Caco-2 (cell line): ENCODE results near the gene STK24. TPM values are rescaled to one million over a fixed set of nuclear protein-coding genes. Genes with fewer than 3 reads are reported as not detected.
"Not testable (repeated sequence)": the region's sequence is repeated elsewhere in the genome, so short reads cannot be mapped to it uniquely, and the experiment has no call there.

Source experiments
- BruUV-seq: library from RNA; stranded (reverse); fragments of 400-500 nt; replicated peaks from 2 replicates; lab custom pipeline; 2021; lab: Mats Ljungman, UMichigan
- CTCF ChIA-PET: fragments of 300-600 bp; sonication (Branson Sonifier 250); formaldehyde crosslinking; loops from one replicate; lab custom pipeline; 2022; ENCODE audit warnings: antibody characterized with exemption; lab: Charles Lee
- POLR2A ChIA-PET: fragments of 300-600 bp; sonication (Branson Sonifier 250); formaldehyde crosslinking; loops from one replicate; lab custom pipeline; 2022; ENCODE audit warnings: antibody characterized with exemption; lab: Charles Lee
- DNase-seq, 2 experiments: peaks; one replicate each; pipeline versions ENCODE4 v3.0.0 to v3.0.0-alpha.2; 2020 to 2022
- H3K27me3 ChIP-seq: replicated peaks from 2 replicates; pipeline ENCODE4 v1.6.0; 2011; ENCODE audit warnings: low read length; ENCODE audit not compliant: control insufficient read depth, insufficient read depth
- H3K36me3 ChIP-seq: 2 replicates; pipeline ENCODE4 v1.5.1; 2011; ENCODE audit warnings: low read length; ENCODE audit not compliant: control insufficient read depth, insufficient read depth
- H3K4me1 ChIP-seq: fragments of 250-450 bp; sonication (Bioruptor Pico); 2 replicates; pipeline ENCODE4 v1.5.1; 2020; ENCODE audit warnings: mild to moderate bottlenecking
- H3K4me3 ChIP-seq: 2 replicates; pipeline ENCODE4 v1.5.1; 2011; ENCODE audit warnings: low read depth, mild to moderate bottlenecking, control low read depth, low read length
- H3K9me3 ChIP-seq: fragments of 250-450 bp; sonication (Bioruptor Pico); 2 replicates; pipeline ENCODE4 v1.5.1; 2020; ENCODE audit warnings: mild to moderate bottlenecking, moderate library complexity
- H3K27ac Mint-ChIP-seq: one replicate; pipeline ENCODE4 v1.8.0; 2022; ENCODE audit warnings: mixed read lengths; ENCODE audit not compliant: unreplicated experiment
- H3K27me3 Mint-ChIP-seq: one replicate; pipeline ENCODE4 v1.8.0; 2022; ENCODE audit warnings: mixed read lengths; ENCODE audit not compliant: insufficient read depth, unreplicated experiment
- H3K36me3 Mint-ChIP-seq: one replicate; pipeline ENCODE4 v1.8.0; 2022; ENCODE audit warnings: mild to moderate bottlenecking, mixed read lengths; ENCODE audit not compliant: insufficient read depth, unreplicated experiment
- H3K4me1 Mint-ChIP-seq: one replicate; pipeline ENCODE4 v1.8.0; 2022; ENCODE audit warnings: low read depth, mixed read lengths; ENCODE audit not compliant: unreplicated experiment
- H3K4me3 Mint-ChIP-seq: one replicate; pipeline ENCODE4 v1.8.0; 2022; ENCODE audit warnings: mild to moderate bottlenecking, moderate library complexity, mixed read lengths; ENCODE audit not compliant: unreplicated experiment
- H3K9me3 Mint-ChIP-seq: one replicate; pipeline ENCODE4 v1.8.0; 2022; ENCODE audit warnings: mixed read lengths; ENCODE audit not compliant: unreplicated experiment
- intact Hi-C: fragments of 100-400 bp; cut with micrococcal nuclease; formaldehyde crosslinking; loops from one replicate; pipeline ENCODE4 v1.10.0; 2022; ENCODE audit not compliant: unreplicated experiment
- total RNA-seq: library from RNA; stranded (reverse); gene quantifications from 2 replicates; pipeline ENCODE4 v1.2.3, GENCODE V29; 2022
- TF ChIP-seq, protein P1 (sequence below), 2 experiments: fragments of 200-600 bp in 1 of 2; IDR thresholded peaks; 1 replicate in 1 of 2; 2 replicates in 1 of 2; pipeline versions ENCODE4 v1.5.1 to v1.8.0; 2011 to 2022; ENCODE audit warnings: antibody characterized with exemption in 1 of 2, control low read depth in 1 of 2, inconsistent platforms in 1 of 2, low read depth in 1 of 2, low read length in 1 of 2, mild to moderate bottlenecking in 1 of 2, moderate library complexity in 1 of 2; ENCODE audit not compliant: insufficient read depth in 1 of 2, severe bottlenecking in 1 of 2, unreplicated experiment in 1 of 2

STK24 gene
- total RNA-seq, 1 experiment from 2014 or later: 253 TPM

GRCh38 chr13:98592362-98592732 lies 15.4 kb upstream of the STK24 start:
- H3K4me1 Mint-ChIP-seq: peaks cover 36% of the 10 kb centered on the region
- intact Hi-C loops: no loop called here
- ChIA-PET CTCF (no interaction called here), POLR2A (no interaction called here)
- Histone ChIP-seq H3K4me3 (no peak overlapping the region), H3K27me3 (no peaks in the 10 kb centered on the region), H3K9me3 (no peaks in the 10 kb centered on the region; the same call in 1 of the 2 replicates), H3K4me1 (peaks cover 27% of the 10 kb centered on the region), H3K36me3 (no peaks in the 10 kb centered on the region)
- peaks cover 5% of the 10 kb centered on the region for H3K36me3 Mint-ChIP-seq
- no peaks in the 10 kb centered on the region for H3K27me3 Mint-ChIP-seq
- BruUV-seq: no TSS peak
- peaks cover 25% of the 10 kb centered on the region for H3K9me3 Mint-ChIP-seq
- H3K4me3 Mint-ChIP-seq: no peak overlapping the region
- TF ChIP-seq, protein P1, sequence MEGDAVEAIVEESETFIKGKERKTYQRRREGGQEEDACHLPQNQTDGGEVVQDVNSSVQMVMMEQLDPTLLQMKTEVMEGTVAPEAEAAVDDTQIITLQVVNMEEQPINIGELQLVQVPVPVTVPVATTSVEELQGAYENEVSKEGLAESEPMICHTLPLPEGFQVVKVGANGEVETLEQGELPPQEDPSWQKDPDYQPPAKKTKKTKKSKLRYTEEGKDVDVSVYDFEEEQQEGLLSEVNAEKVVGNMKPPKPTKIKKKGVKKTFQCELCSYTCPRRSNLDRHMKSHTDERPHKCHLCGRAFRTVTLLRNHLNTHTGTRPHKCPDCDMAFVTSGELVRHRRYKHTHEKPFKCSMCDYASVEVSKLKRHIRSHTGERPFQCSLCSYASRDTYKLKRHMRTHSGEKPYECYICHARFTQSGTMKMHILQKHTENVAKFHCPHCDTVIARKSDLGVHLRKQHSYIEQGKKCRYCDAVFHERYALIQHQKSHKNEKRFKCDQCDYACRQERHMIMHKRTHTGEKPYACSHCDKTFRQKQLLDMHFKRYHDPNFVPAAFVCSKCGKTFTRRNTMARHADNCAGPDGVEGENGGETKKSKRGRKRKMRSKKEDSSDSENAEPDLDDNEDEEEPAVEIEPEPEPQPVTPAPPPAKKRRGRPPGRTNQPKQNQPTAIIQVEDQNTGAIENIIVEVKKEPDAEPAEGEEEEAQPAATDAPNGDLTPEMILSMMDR (IDR thresholded peaks at IDR 0.05; ENCODE audit: insufficient read depth in 1 of 2, low read depth in 1 of 2, low read length in 1 of 2, severe bottlenecking in 1 of 2, unreplicated experiment in 1 of 2): no peak
- DNase-seq: no peak
- peak overlapping the region; percentile 3 for H3K27ac Mint-ChIP-seq

DNA sequence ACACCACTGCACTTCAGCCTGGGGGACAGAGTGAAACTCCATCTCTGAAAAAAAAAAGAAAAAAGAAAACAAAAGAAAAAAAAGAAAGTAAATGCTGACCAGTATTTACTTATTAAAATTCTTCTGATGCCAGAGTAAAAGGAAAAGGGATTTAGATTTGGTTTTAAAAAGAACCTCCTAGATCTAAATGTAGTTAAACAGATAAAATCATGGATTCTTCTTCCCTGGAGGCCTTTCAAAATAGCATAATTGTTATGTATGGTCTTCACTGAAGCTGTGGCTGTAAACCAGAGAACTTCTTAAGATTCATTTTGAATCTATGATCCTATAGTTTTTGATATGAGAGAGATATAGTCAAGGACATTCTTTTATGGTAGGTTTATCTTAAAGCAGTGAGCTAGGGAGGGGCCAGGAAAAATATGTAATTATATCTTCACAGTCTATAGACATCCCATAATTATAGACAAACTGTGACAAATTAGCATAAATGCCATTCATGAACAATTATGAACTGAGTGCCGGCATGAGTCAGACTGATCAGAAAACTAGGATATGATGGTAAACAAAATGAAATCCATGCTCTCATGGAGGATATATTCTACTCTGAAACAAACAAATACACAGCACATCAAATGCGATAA lies 14.9 kb upstream of the STK24 start:
- peaks cover 5% of the 10 kb centered on the region for H3K36me3 Mint-ChIP-seq
- peaks cover 20% of the 10 kb centered on the region for H3K9me3 Mint-ChIP-seq
- intact Hi-C loops: no loop called here
- peaks cover 36% of the 10 kb centered on the region for H3K4me1 Mint-ChIP-seq
- DNase-seq: no peak
- no peaks in the 10 kb centered on the region; the same call in 1 of the 2 replicates for H3K9me3 ChIP-seq
- CTCF ChIA-PET: no interaction called here
- POLR2A ChIA-PET: no interaction called here
- no peaks in the 10 kb centered on the region for H3K27me3 ChIP-seq
- no peak overlapping the region for H3K4me3 ChIP-seq
- no peaks in the 10 kb centered on the region for H3K36me3 ChIP-seq
- TF ChIP-seq, protein P1 (IDR thresholded peaks at IDR 0.05; ENCODE audit: insufficient read depth in 1 of 2, low read depth in 1 of 2, low read length in 1 of 2, severe bottlenecking in 1 of 2, unreplicated experiment in 1 of 2): no peak
- no peaks in the 10 kb centered on the region for H3K27me3 Mint-ChIP-seq
- BruUV-seq: no TSS peak
- H3K27ac Mint-ChIP-seq: peak overlapping the region; percentile 3
- no peak overlapping the region for H3K4me3 Mint-ChIP-seq
- H3K4me1 ChIP-seq: peaks cover 30% of the 10 kb centered on the region

- BruUV-seq, H3K27ac Mint-ChIP-seq, DNase-seq, POLR2A ChIA-PET, H3K4me3 Mint-ChIP-seq, intact Hi-C loops, H3K36me3 ChIP-seq, H3K27me3 Mint-ChIP-seq, H3K27me3 ChIP-seq, CTCF ChIA-PET, H3K36me3 Mint-ChIP-seq, H3K4me3 ChIP-seq, H3K9me3 ChIP-seq: not testable (repeated sequence)
- H3K9me3 Mint-ChIP-seq: peaks cover 12% of the 10 kb centered on the region
- H3K4me1 ChIP-seq: peaks cover 42% of the 10 kb centered on the region
- peaks cover 31% of the 10 kb centered on the region for H3K4me1 Mint-ChIP-seq
Observed at GRCh38 chr13:98590471-98590870, 13.6 kb upstream of the STK24 start.

GRCh38 chr13:98589516-98589915 lies 12.6 kb upstream of the STK24 start:
- H3K4me1 ChIP-seq: peaks cover 52% of the 10 kb centered on the region
- H3K27me3 Mint-ChIP-seq, POLR2A ChIA-PET, H3K4me3 Mint-ChIP-seq, H3K27ac Mint-ChIP-seq, H3K9me3 ChIP-seq, intact Hi-C loops, H3K36me3 Mint-ChIP-seq, DNase-seq, H3K27me3 ChIP-seq, H3K4me3 ChIP-seq, CTCF ChIA-PET, BruUV-seq, H3K36me3 ChIP-seq: not testable (repeated sequence)
- Mint-ChIP-seq H3K9me3 (peaks cover 12% of the 10 kb centered on the region), H3K4me1 (peaks cover 37% of the 10 kb centered on the region)
